CD8-positive, alpha-beta memory T cell (primary cell): ENCODE data around the gene EXOC4. TPM values are rescaled to one million over a fixed set of nuclear protein-coding genes. Genes with fewer than 3 reads are reported as not detected.
A peak's percentile ranks its signal among the peaks of the same experiment; 100 is the strongest.

Source experiments
- CTCF ChIA-PET: fragments of 350-600 bp; sonication (Branson Sonifier 250); formaldehyde crosslinking; loops from one replicate; lab custom pipeline; 2021; ENCODE audit warnings: antibody characterized with exemption; lab: Charles Lee
- POLR2A ChIA-PET: fragments of 350-600 bp; sonication (Branson Sonifier 250); formaldehyde crosslinking; loops from one replicate; lab custom pipeline; 2021; ENCODE audit warnings: antibody characterized with exemption; lab: Charles Lee
- DNase-seq, 5 donors: peaks; one replicate each; pipeline versions ENCODE4 v3.0.0 to v3.0.0-alpha.2; 2020 to 2022; ENCODE audit warnings: mixed read lengths in 1 of 5
- H3K27ac ChIP-seq: one replicate; pipeline ENCODE4 v1.7.0; 2013; ENCODE audit warnings: low read depth, mild to moderate bottlenecking, low read length, moderate library complexity
- H3K27me3 ChIP-seq: 2 replicates; pipeline ENCODE4 v1.7.0; 2013; ENCODE audit warnings: low read length, mild to moderate bottlenecking; ENCODE audit not compliant: insufficient read depth, poor library complexity, severe bottlenecking
- H3K36me3 ChIP-seq: 2 replicates; pipeline ENCODE4 v1.7.0; 2013; ENCODE audit warnings: mild to moderate bottlenecking, low read length, moderate library complexity; ENCODE audit not compliant: insufficient read depth
- H3K4me1 ChIP-seq: 2 replicates; pipeline ENCODE4 v1.7.0; 2013; ENCODE audit warnings: mild to moderate bottlenecking, low read length, moderate library complexity; ENCODE audit not compliant: insufficient read depth
- H3K4me3 ChIP-seq: 2 replicates; pipeline ENCODE4 v1.7.0; 2013; ENCODE audit warnings: mild to moderate bottlenecking, low read length
- H3K9me3 ChIP-seq: 2 replicates; pipeline ENCODE4 v1.7.0; 2013; ENCODE audit warnings: mild to moderate bottlenecking, low read length
- H3K27ac Mint-ChIP-seq, 8 donors: one replicate each; pipeline ENCODE4 v1.8.0; 2020 to 2021; ENCODE audit warnings: mixed read lengths in 8 of 8, mild to moderate bottlenecking in 6 of 8, inconsistent platforms in 3 of 8, moderate library complexity in 3 of 8
- H3K27me3 Mint-ChIP-seq, 2 donors: one replicate each; pipeline ENCODE4 v1.8.0; 2020 to 2021; ENCODE audit warnings: mixed read lengths in 2 of 2, mild to moderate bottlenecking in 1 of 2, moderate library complexity in 1 of 2
- H3K36me3 Mint-ChIP-seq, 3 donors: one replicate each; pipeline ENCODE4 v1.8.0; 2020 to 2021; ENCODE audit warnings: mixed read lengths in 3 of 3, inconsistent platforms in 1 of 3, mild to moderate bottlenecking in 1 of 3
- H3K4me1 Mint-ChIP-seq, 3 donors: one replicate each; pipeline ENCODE4 v1.8.0; 2020 to 2021; ENCODE audit warnings: mixed read lengths in 3 of 3, inconsistent platforms in 1 of 3, mild to moderate bottlenecking in 1 of 3
- H3K4me3 Mint-ChIP-seq, 7 donors: one replicate each; pipeline ENCODE4 v1.8.0; 2020 to 2021; ENCODE audit warnings: mixed read lengths in 7 of 7, mild to moderate bottlenecking in 6 of 7, moderate library complexity in 4 of 7, inconsistent platforms in 2 of 7
- H3K9me3 Mint-ChIP-seq, 5 donors: one replicate each; pipeline ENCODE4 v1.8.0; 2020 to 2022; ENCODE audit warnings: mixed read lengths in 5 of 5, mild to moderate bottlenecking in 3 of 5, moderate library complexity in 2 of 5, inconsistent platforms in 1 of 5
- polyA plus RNA-seq: library from polyadenylated mRNA; unstranded; fragments of 300-500 nt; fragmentation: Illumina TruSeq; gene quantifications from one replicate; pipeline ENCODE4 v1.2.3, GENCODE V29; 2021
- total RNA-seq, 2 experiments: library from RNA; stranded (reverse); gene quantifications; one replicate each; pipeline ENCODE4 v1.2.3, GENCODE V29; 2021

EXOC4 gene
- total and polyA plus RNA-seq, 3 experiments from 2014 or later: 34.5 to 53.2 (median 50.3) TPM

GRCh38 chr7:133535308-133535707, 282.4 kb downstream of the EXOC4 start:
- H3K36me3 ChIP-seq: no peaks in the 10 kb centered on the region
- H3K27ac ChIP-seq: no peak overlapping the region
- no peak for DNase-seq
- no peak overlapping the region for H3K27ac Mint-ChIP-seq
- H3K9me3 ChIP-seq: no peaks in the 10 kb centered on the region
- no peaks in the 10 kb centered on the region for H3K27me3 ChIP-seq
- H3K27me3 Mint-ChIP-seq: no peaks in the 10 kb centered on the region
- H3K9me3 Mint-ChIP-seq: no peaks in the 10 kb centered on the region
- H3K4me3 ChIP-seq: no peak overlapping the region
- ChIA-PET CTCF (no interaction called here), POLR2A (no interaction called here)
- H3K36me3 Mint-ChIP-seq: peaks cover 2 to 9% (median 4%) of the 10 kb centered on the region in 3 donors
- H3K4me3 Mint-ChIP-seq: no peak overlapping the region
- H3K4me1 ChIP-seq: no peaks in the 10 kb centered on the region
- peaks cover 3 to 8% (median 4%) of the 10 kb centered on the region in 3 donors for H3K4me1 Mint-ChIP-seq

GRCh38 chr7:133536450-133536849, 283.6 kb downstream of the EXOC4 start:
- no peaks in the 10 kb centered on the region for H3K9me3 Mint-ChIP-seq
- peaks cover 3 to 8% (median 4%) of the 10 kb centered on the region in 3 donors for H3K4me1 Mint-ChIP-seq
- Histone ChIP-seq H3K36me3 (no peaks in the 10 kb centered on the region), H3K9me3 (no peaks in the 10 kb centered on the region), H3K27me3 (no peaks in the 10 kb centered on the region), H3K27ac (no peak overlapping the region), H3K4me3 (no peak overlapping the region), H3K4me1 (no peaks in the 10 kb centered on the region)
- peak overlapping the region in 2 of 8 donors; percentile 29 to 64 for H3K27ac Mint-ChIP-seq
- DNase-seq: no peak
- peaks cover 2 to 7% (median 4%) of the 10 kb centered on the region in 3 donors for H3K36me3 Mint-ChIP-seq
- POLR2A ChIA-PET: no interaction called here
- CTCF ChIA-PET: no interaction called here
- H3K4me3 Mint-ChIP-seq: no peak overlapping the region
- H3K27me3 Mint-ChIP-seq: no peaks in the 10 kb centered on the region

- H3K27ac ChIP-seq: no peak overlapping the region
- H3K9me3 Mint-ChIP-seq: no peaks in the 10 kb centered on the region
- no peaks in the 10 kb centered on the region for H3K36me3 ChIP-seq
- DNase-seq: no peak
- no peaks in the 10 kb centered on the region for H3K27me3 ChIP-seq
- H3K27me3 Mint-ChIP-seq: no peaks in the 10 kb centered on the region
- no peaks in the 10 kb centered on the region for H3K4me1 ChIP-seq
- H3K36me3 Mint-ChIP-seq: peaks cover 2 to 7% (median 4%) of the 10 kb centered on the region in 3 donors
- ChIA-PET POLR2A (no interaction called here), CTCF (interaction anchor here (0.9 to 1.4 kb wide), 2 partner anchors 9 to 11 kb away, joined by 3 read pairs; no protein-coding TSS in a partner anchor)
- no peak overlapping the region for H3K4me3 Mint-ChIP-seq
- H3K4me3 ChIP-seq: no peak overlapping the region
- peak overlapping the region in 1 of 8 donors; percentile 22 for H3K27ac Mint-ChIP-seq
- H3K9me3 ChIP-seq: no peaks in the 10 kb centered on the region
- peaks cover 3 to 8% (median 4%) of the 10 kb centered on the region in 3 donors for H3K4me1 Mint-ChIP-seq
Observed at GRCh38 chr7:133539016-133539415, 286.1 kb downstream of the EXOC4 start.

GRCh38 chr7:133540096-133540860, 287.4 kb downstream of the EXOC4 start:
- Histone ChIP-seq H3K36me3 (no peaks in the 10 kb centered on the region), H3K27me3 (no peaks in the 10 kb centered on the region), H3K4me3 (no peak overlapping the region), H3K4me1 (no peaks in the 10 kb centered on the region), H3K9me3 (no peaks in the 10 kb centered on the region), H3K27ac (no peak overlapping the region)
- POLR2A ChIA-PET: no interaction called here
- Mint-ChIP-seq H3K4me1 (peaks cover 3 to 8% (median 4%) of the 10 kb centered on the region in 3 donors), H3K27me3 (no peaks in the 10 kb centered on the region), H3K36me3 (peaks cover 2 to 6% (median 4%) of the 10 kb centered on the region in 3 donors), H3K4me3 (no peak overlapping the region), H3K27ac (no peak overlapping the region), H3K9me3 (no peaks in the 10 kb centered on the region)
- CTCF ChIA-PET: interaction anchor here (0.9 kb wide), 1 partner anchor 10 kb away, joined by 3 read pairs; no protein-coding TSS in a partner anchor
- no peak for DNase-seq

- ChIA-PET POLR2A (no interaction called here), CTCF (interaction anchor here (1.5 kb wide), 1 partner anchor 8 kb away, joined by 4 read pairs; no protein-coding TSS in a partner anchor)
- Histone ChIP-seq H3K27me3 (no peaks in the 10 kb centered on the region), H3K36me3 (no peaks in the 10 kb centered on the region), H3K9me3 (no peaks in the 10 kb centered on the region), H3K4me1 (no peaks in the 10 kb centered on the region), H3K4me3 (no peak overlapping the region), H3K27ac (no peak overlapping the region)
- Mint-ChIP-seq H3K9me3 (no peaks in the 10 kb centered on the region), H3K4me1 (peaks cover 3 to 8% (median 4%) of the 10 kb centered on the region in 3 donors), H3K27me3 (no peaks in the 10 kb centered on the region), H3K27ac (peak overlapping the region in 1 of 8 donors; percentile 56), H3K36me3 (peaks cover 2 to 5% (median 4%) of the 10 kb centered on the region in 3 donors), H3K4me3 (no peak overlapping the region)
- DNase-seq: no peak
Observed at GRCh38 chr7:133542209-133542780, 289.4 kb downstream of the EXOC4 start.

GRCh38 chr7:133543657-133544056, 290.8 kb downstream of the EXOC4 start:
- CTCF ChIA-PET: no interaction called here
- Histone ChIP-seq H3K4me3 (no peak overlapping the region), H3K27me3 (no peaks in the 10 kb centered on the region), H3K27ac (no peak overlapping the region), H3K9me3 (no peaks in the 10 kb centered on the region), H3K4me1 (no peaks in the 10 kb centered on the region), H3K36me3 (no peaks in the 10 kb centered on the region)
- Mint-ChIP-seq H3K36me3 (peaks cover 0 to 7% (median 4%) of the 10 kb centered on the region in 3 donors), H3K4me3 (no peak overlapping the region), H3K27me3 (no peaks in the 10 kb centered on the region), H3K4me1 (peaks cover 3 to 8% (median 4%) of the 10 kb centered on the region in 3 donors), H3K9me3 (no peaks in the 10 kb centered on the region), H3K27ac (no peak overlapping the region)
- DNase-seq: no peak
- POLR2A ChIA-PET: no interaction called here

- Mint-ChIP-seq H3K27ac (no peak overlapping the region), H3K4me3 (no peak overlapping the region), H3K4me1 (peaks cover 0 to 2% (median 0%) of the 10 kb centered on the region in 3 donors), H3K36me3 (peaks cover 0 to 7% (median 4%) of the 10 kb centered on the region in 3 donors), H3K9me3 (no peaks in the 10 kb centered on the region), H3K27me3 (no peaks in the 10 kb centered on the region)
- no peak for DNase-seq
- POLR2A ChIA-PET: no interaction called here
- H3K36me3 ChIP-seq: no peaks in the 10 kb centered on the region
- H3K27me3 ChIP-seq: no peaks in the 10 kb centered on the region
- no peaks in the 10 kb centered on the region for H3K4me1 ChIP-seq
- no peak overlapping the region for H3K27ac ChIP-seq
- H3K9me3 ChIP-seq: no peaks in the 10 kb centered on the region
- no peak overlapping the region for H3K4me3 ChIP-seq
- CTCF ChIA-PET: no interaction called here
Observed at GRCh38 chr7:133545618-133546017, 292.7 kb downstream of the EXOC4 start.

- Mint-ChIP-seq H3K36me3 (peaks cover 0 to 7% (median 4%) of the 10 kb centered on the region in 3 donors), H3K27me3 (no peaks in the 10 kb centered on the region), H3K4me3 (no peak overlapping the region), H3K27ac (no peak overlapping the region), H3K4me1 (peaks cover 0 to 4% (median 0%) of the 10 kb centered on the region in 3 donors), H3K9me3 (no peaks in the 10 kb centered on the region)
- Histone ChIP-seq H3K27me3 (no peaks in the 10 kb centered on the region), H3K4me1 (no peaks in the 10 kb centered on the region), H3K4me3 (no peak overlapping the region), H3K36me3 (no peaks in the 10 kb centered on the region), H3K27ac (no peak overlapping the region), H3K9me3 (no peaks in the 10 kb centered on the region)
- ChIA-PET CTCF (interaction anchor here (1.1 kb wide), 1 partner anchor 10 kb away, joined by 3 read pairs; no protein-coding TSS in a partner anchor), POLR2A (no interaction called here)
- no peak for DNase-seq
Observed at GRCh38 chr7:133547981-133548380, 295.1 kb downstream of the EXOC4 start.
